Tibial nerve (tissue), 4 donors: ENCODE measurements around the gene RIPK4. TPM values are rescaled to one million over a fixed set of nuclear protein-coding genes. Genes with fewer than 3 reads are reported as not detected.

ENCODE experiments used
- DNase-seq, 2 donors: peaks; one replicate each; pipeline ENCODE4 v3.0.0-alpha.2; 2019; ENCODE audit warnings: low spot score in 2 of 2
- H3K27ac ChIP-seq, 4 donors: fragments of 200-600 bp; sonication (generic) in 3 of 4; one replicate each; pipeline ENCODE4 v1.5.1; 2017 to 2019; ENCODE audit warnings: mild to moderate bottlenecking in 1 of 4
- H3K27me3 ChIP-seq, 2 donors: fragments of 200-600 bp; sonication (generic) in 1 of 2; one replicate each; pipeline versions ENCODE4 v1.5.1 to v1.6.0; 2017 to 2019
- H3K36me3 ChIP-seq, 3 donors: fragments of 200-600 bp; sonication (generic); one replicate each; pipeline ENCODE4 v1.5.1; 2018 to 2019
- H3K4me1 ChIP-seq, 4 donors: fragments of 200-600 bp; sonication (generic) in 3 of 4; one replicate each; pipeline ENCODE4 v1.5.1; 2017 to 2019
- H3K4me3 ChIP-seq, 4 donors: fragments of 200-600 bp; sonication (generic) in 3 of 4; one replicate each; pipeline ENCODE4 v1.5.1; 2017 to 2019; ENCODE audit warnings: mild to moderate bottlenecking in 1 of 4, moderate library complexity in 1 of 4
- H3K9me3 ChIP-seq, 4 donors: fragments of 200-600 bp; sonication (generic) in 3 of 4; one replicate each; pipeline ENCODE4 v1.5.1; 2017 to 2019
- EP300 ChIP-seq, 2 donors: sonication (generic); formaldehyde crosslinking; IDR thresholded peaks; one replicate each; pipeline ENCODE4 v1.6.1; 2017; ENCODE audit warnings: antibody characterized with exemption in 2 of 2, mild to moderate bottlenecking in 1 of 2
- POLR2A ChIP-seq, 2 donors: fragments of 450-650 bp; IDR thresholded peaks; one replicate each; pipeline ENCODE4 v1.6.1; 2017; ENCODE audit warnings: antibody characterized with exemption in 2 of 2, mild to moderate bottlenecking in 2 of 2, moderate library complexity in 2 of 2
- WGBS, 2 donors: methylation state at CpG; one replicate each; pipeline ENCODE4 v1.1.5; 2018; 5-methylcytosine and 5-hydroxymethylcytosine counted together
- total RNA-seq, 4 donors: library from RNA; depleted of rRNA; stranded (reverse); fragments of >200 nt; gene quantifications; one replicate each; pipeline ENCODE4 v1.1.0, GENCODE V29; 2016
- TF ChIP-seq, protein P1 (sequence below), 5 experiments: fragments of 200-600 bp in 3 of 5; fragments of 450-650 bp in 2 of 5; sonication (generic) in 3 of 5; IDR thresholded peaks; one replicate each; pipeline ENCODE4 v1.5.1; 2016 to 2019; ENCODE audit warnings: antibody characterized with exemption in 5 of 5, mild to moderate bottlenecking in 3 of 5, moderate library complexity in 2 of 5

RIPK4 gene
- total RNA-seq, 4 donors from 2014 or later = 0.66 to 1.6 (median 1.2) TPM

DNA sequence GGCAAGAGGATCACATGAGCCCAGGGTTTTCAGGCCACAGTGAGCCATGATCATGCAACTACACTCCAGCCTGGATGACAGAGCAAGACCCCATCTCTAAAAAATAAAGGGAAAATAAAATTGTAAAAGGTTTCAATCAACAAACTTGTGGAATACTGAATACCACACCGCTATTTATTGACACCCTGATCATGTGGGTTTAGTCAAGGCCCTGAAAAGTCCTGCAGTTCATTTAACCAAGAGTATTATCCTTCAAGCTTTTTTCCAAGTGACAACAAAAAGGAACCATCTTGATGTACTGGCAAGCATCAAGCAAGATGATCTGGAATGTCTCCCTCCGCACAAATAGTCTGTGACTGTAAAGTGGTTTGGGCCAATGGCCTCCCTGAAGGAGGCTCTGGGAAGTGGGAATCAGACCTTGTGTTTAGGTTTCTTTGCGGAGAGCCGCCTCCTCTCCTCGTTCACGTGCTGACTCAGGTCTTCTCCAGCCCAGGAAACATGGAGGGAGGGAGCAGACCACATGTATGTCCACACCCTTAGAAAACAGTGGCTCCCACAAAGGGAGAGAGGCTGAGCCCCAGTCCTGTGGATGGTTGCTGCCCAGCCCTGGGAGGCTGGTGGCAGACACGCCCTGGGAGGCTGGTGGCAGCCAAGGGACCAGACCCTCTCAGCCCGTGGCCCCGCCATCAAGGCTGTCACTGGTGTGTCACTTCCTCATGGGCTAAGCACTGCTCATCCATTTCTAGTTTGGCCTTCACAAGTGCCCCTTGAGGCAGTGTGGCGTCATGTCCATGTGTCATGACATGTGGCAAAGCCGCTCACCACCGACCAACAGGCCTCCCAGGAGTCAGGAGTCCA lies 56.7 kb downstream of the RIPK4 start:
- Histone ChIP-seq H3K4me1 (peaks cover 0 to 11% (median 0%) of the 10 kb centered on the region in 4 donors), H3K27me3 (peaks cover 0 to 38% of the 10 kb centered on the region in 2 donors), H3K27ac (no peak overlapping the region), H3K36me3 (no peaks in the 10 kb centered on the region), H3K4me3 (no peak overlapping the region), H3K9me3 (peaks cover 0 to 4% (median 0%) of the 10 kb centered on the region in 4 donors)
- DNase-seq = no peak
- WGBS, 2 donors = 80 to 91% methylated on average over 9 to 10 of the region's 12 CpGs
- TF ChIP-seq, protein P1, sequence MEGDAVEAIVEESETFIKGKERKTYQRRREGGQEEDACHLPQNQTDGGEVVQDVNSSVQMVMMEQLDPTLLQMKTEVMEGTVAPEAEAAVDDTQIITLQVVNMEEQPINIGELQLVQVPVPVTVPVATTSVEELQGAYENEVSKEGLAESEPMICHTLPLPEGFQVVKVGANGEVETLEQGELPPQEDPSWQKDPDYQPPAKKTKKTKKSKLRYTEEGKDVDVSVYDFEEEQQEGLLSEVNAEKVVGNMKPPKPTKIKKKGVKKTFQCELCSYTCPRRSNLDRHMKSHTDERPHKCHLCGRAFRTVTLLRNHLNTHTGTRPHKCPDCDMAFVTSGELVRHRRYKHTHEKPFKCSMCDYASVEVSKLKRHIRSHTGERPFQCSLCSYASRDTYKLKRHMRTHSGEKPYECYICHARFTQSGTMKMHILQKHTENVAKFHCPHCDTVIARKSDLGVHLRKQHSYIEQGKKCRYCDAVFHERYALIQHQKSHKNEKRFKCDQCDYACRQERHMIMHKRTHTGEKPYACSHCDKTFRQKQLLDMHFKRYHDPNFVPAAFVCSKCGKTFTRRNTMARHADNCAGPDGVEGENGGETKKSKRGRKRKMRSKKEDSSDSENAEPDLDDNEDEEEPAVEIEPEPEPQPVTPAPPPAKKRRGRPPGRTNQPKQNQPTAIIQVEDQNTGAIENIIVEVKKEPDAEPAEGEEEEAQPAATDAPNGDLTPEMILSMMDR (IDR thresholded peaks at IDR 0.05) = no peak
- no peak for TF ChIP-seq POLR2A (IDR thresholded peaks at IDR 0.05)
- no peak for TF ChIP-seq EP300 (IDR thresholded peaks at IDR 0.05)

DNA sequence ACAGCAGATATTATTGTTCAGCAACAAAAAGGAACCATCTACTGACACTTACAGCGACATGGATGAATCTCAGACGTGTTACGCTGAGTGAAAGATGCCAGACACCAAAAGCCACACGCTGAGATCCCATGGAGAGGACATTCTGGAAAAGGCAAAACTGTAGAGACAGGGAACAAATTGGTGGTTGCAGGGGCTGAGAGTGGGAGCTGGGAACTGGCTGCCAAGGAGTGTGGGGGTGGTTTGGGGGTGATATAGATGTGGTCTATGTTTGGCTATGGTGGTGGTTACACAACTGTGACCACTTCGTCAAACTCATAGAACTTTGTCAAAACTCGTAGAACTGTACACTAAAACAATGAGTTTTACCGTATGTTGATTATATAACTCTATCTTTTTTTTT lies 57.7 kb downstream of the RIPK4 start:
- Histone ChIP-seq H3K36me3 (no peaks in the 10 kb centered on the region), H3K4me3 (no peak overlapping the region), H3K4me1 (peaks cover 0 to 11% (median 0%) of the 10 kb centered on the region in 4 donors), H3K9me3 (peaks cover 0 to 4% (median 0%) of the 10 kb centered on the region in 4 donors), H3K27ac (no peak overlapping the region), H3K27me3 (peaks cover 0 to 36% of the 10 kb centered on the region in 2 donors)
- no peak for DNase-seq
- WGBS, 2 donors = 71 to 73% methylated on average over 7 of the region's 7 CpGs
- TF ChIP-seq, protein P1 (IDR thresholded peaks at IDR 0.05) = no peak
- TF ChIP-seq EP300 (IDR thresholded peaks at IDR 0.05) (no peak), POLR2A (IDR thresholded peaks at IDR 0.05) (no peak)

DNA sequence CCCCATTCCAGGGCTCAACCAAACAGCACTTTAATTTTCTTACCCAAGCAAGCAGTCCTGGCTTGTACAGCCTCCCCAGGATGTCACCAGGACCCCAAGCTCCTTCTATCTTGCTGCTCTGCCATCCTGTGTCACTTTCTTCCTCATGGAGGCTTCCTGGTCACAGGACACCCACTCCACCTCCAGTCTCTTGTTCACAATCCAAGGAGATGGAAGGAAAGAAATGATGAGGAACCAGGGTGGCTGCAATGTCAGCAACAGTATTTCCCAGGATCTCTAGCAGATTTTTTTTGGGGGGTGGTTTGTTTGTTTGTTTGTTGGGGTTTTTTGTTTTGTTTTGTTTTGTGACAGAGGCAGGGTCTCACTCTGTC lies 58.9 kb downstream of the RIPK4 start:
- Histone ChIP-seq H3K4me3 (no peak overlapping the region), H3K9me3 (peaks cover 0 to 4% (median 0%) of the 10 kb centered on the region in 4 donors), H3K4me1 (peaks cover 0 to 11% (median 0%) of the 10 kb centered on the region in 4 donors), H3K36me3 (no peaks in the 10 kb centered on the region), H3K27me3 (peaks cover 0 to 24% of the 10 kb centered on the region in 2 donors), H3K27ac (peak overlapping the region in 1 of 4 donors; percentile 45)
- DNase-seq = no peak
- no peak for TF ChIP-seq POLR2A (IDR thresholded peaks at IDR 0.05)
- TF ChIP-seq EP300 (IDR thresholded peaks at IDR 0.05) = no peak
- TF ChIP-seq, protein P1 (IDR thresholded peaks at IDR 0.05) = no peak

DNA sequence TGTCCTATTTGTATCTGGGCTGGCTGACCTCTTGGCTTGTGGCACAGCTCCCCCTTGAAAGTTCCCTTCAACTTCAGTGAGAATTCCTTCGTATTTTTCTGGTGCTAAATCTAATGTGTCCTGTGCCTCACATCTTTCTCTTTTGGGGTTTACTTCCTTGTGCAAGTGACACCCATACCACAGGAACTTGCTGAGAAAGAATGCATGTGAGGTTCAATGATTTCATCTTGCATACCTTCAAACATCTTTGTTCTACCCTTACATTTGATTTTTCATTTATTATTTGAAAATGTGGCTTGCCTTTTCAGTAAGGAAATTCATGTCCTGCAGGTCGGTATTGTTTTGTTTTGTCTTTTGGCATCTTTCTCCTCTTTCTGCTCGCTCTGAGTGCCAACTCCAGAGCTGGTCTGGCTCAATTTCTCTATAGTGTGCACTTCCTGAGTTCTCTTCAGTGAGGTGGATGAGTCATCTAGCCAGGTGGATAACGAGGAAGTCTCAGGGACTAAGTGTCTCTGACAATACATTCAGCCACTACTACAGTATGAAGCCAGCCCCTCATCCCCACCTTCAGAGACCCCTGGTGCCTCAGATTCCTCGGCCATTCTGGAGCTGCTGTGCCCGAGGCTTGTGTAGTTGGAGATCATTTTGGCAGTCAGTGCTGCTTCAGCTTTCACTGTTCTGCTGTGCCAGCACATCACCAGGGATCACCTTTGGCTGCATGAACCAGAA lies 59.5 kb downstream of the RIPK4 start:
- peaks cover 0 to 18% of the 10 kb centered on the region in 2 donors for H3K27me3 ChIP-seq
- no peak for DNase-seq
- H3K4me1 ChIP-seq = peaks cover 0 to 10% (median 0%) of the 10 kb centered on the region in 4 donors
- no peak overlapping the region for H3K4me3 ChIP-seq
- 56 to 65% methylated on average over 6 of the region's 6 CpGs for WGBS, 2 donors
- TF ChIP-seq, protein P1 (IDR thresholded peaks at IDR 0.05) = no peak
- TF ChIP-seq EP300 (IDR thresholded peaks at IDR 0.05) (no peak), POLR2A (IDR thresholded peaks at IDR 0.05) (no peak)
- H3K9me3 ChIP-seq = peaks cover 0 to 4% (median 0%) of the 10 kb centered on the region in 4 donors
- H3K36me3 ChIP-seq = no peaks in the 10 kb centered on the region
- H3K27ac ChIP-seq = peak overlapping the region in 1 of 4 donors; percentile 45
